GM23248 (cell line): Measurements from ENCODE around the gene CCDC170. TPM values are rescaled to one million over a fixed set of nuclear protein-coding genes. Genes with fewer than 3 reads are reported as not detected.

Experiments used
- DNase-seq: peaks from one replicate; pipeline ENCODE4 v3.0.0-alpha.2; 2015
- H2AFZ ChIP-seq: fragments of 200-600 bp; sonication (generic); 2 replicates; pipeline ENCODE4 v1.6.1; 2016; ENCODE audit warnings: antibody characterized with exemption
- H3F3A ChIP-seq: fragments of 200-600 bp; sonication (generic); 2 replicates; pipeline ENCODE4 v1.6.1; 2016; ENCODE audit warnings: mild to moderate bottlenecking, antibody characterized with exemption, mixed run types; ENCODE audit not compliant: insufficient read depth
- H3K27ac ChIP-seq: fragments of 200-600 bp; sonication (generic); 2 replicates; pipeline ENCODE4 v1.5.1; 2016; ENCODE audit warnings: mild to moderate bottlenecking
- H3K27me3 ChIP-seq: fragments of 200-600 bp; sonication (generic); replicated peaks from 2 replicates; pipeline ENCODE4 v1.6.1; 2016; ENCODE audit warnings: mild to moderate bottlenecking; ENCODE audit not compliant: insufficient read depth
- H3K36me3 ChIP-seq: fragments of 200-600 bp; sonication (generic); 2 replicates; pipeline ENCODE4 v1.6.1; 2016; ENCODE audit warnings: low read depth, mild to moderate bottlenecking
- H3K4me1 ChIP-seq: fragments of 200-600 bp; sonication (generic); 2 replicates; pipeline ENCODE4 v1.6.1; 2016; ENCODE audit warnings: mild to moderate bottlenecking; ENCODE audit not compliant: insufficient read depth
- H3K4me2 ChIP-seq: fragments of 200-600 bp; sonication (generic); one replicate; pipeline ENCODE4 v1.6.1; 2016; ENCODE audit warnings: mild to moderate bottlenecking; ENCODE audit not compliant: unreplicated experiment
- H3K4me3 ChIP-seq: fragments of 200-600 bp; sonication (generic); 2 replicates; pipeline ENCODE4 v1.5.1; 2016; ENCODE audit warnings: mild to moderate bottlenecking
- H3K79me2 ChIP-seq: fragments of 200-600 bp; sonication (generic); 2 replicates; pipeline ENCODE4 v1.6.1; 2016; ENCODE audit warnings: mild to moderate bottlenecking; ENCODE audit not compliant: insufficient read depth
- H3K9ac ChIP-seq: fragments of 200-600 bp; sonication (generic); 2 replicates; pipeline ENCODE4 v1.6.1; 2016; ENCODE audit warnings: mild to moderate bottlenecking
- H3K9me2 ChIP-seq: fragments of 200-600 bp; sonication (generic); 2 replicates; pipeline ENCODE4 v1.6.1; 2016; ENCODE audit warnings: mixed run types, mild to moderate bottlenecking, moderate library complexity; ENCODE audit not compliant: insufficient read depth
- H3K9me3 ChIP-seq: fragments of 200-600 bp; sonication (generic); one replicate; pipeline ENCODE4 v1.6.1; 2017; ENCODE audit warnings: low read depth
- H4K20me1 ChIP-seq: fragments of 200-600 bp; sonication (generic); 2 replicates; pipeline ENCODE4 v1.6.0; 2016; ENCODE audit not compliant: insufficient read depth
- EZH2 ChIP-seq: fragments of 200-600 bp; sonication (generic); IDR thresholded peaks from 2 replicates; pipeline ENCODE4 v1.6.1; 2018; ENCODE audit warnings: antibody characterized with exemption, mild to moderate bottlenecking; ENCODE audit not compliant: insufficient read depth, poor library complexity, severe bottlenecking
- EZH2phosphoT487 ChIP-seq: fragments of 200-600 bp; sonication (generic); IDR thresholded peaks from 2 replicates; pipeline ENCODE4 v1.6.1; 2018; ENCODE audit warnings: antibody characterized with exemption, moderate library complexity, mild to moderate bottlenecking, low read depth; ENCODE audit not compliant: insufficient read depth
- WGBS, 2 experiments: methylation state at CpG; one replicate each; pipeline ENCODE4 v1.1.6; 2015 to 2017; ENCODE audit warnings: low lambda C conversion rate in 2 of 2, low coverage in 1 of 2; ENCODE audit errors: missing lambda C conversion rate in 2 of 2; 5-methylcytosine and 5-hydroxymethylcytosine counted together
- in situ Hi-C: fragments of 300-500 bp; cut with MboI; formaldehyde crosslinking; loops from 2 replicates; pipeline ENCODE4 v1.15.0; 2020
- polyA plus RNA-seq: library from polyadenylated mRNA; unstranded; fragments of >200 nt; fragmentation: Nextera tagmentation; extraction: Ambion mirVana; gene quantifications from 2 replicates; pipeline ENCODE4 v1.2.1, GENCODE V29; 2016
- total RNA-seq: library from RNA; depleted of rRNA; stranded (reverse); fragments of >200 nt; shearing (Covaris generic); gene quantifications from 2 replicates; pipeline ENCODE4 v1.2.3, GENCODE V29; 2014

CCDC170 gene
- total and polyA plus RNA-seq, 2 experiments from 2014 or later = 0.11 to 0.49 TPM

GRCh38 chr6:151634336-151634720 is 140.5 kb downstream of the CCDC170 start:
- WGBS, 2 experiments = 63 to 70% methylated on average over 3 of the region's 3 CpGs
- Histone ChIP-seq H2AFZ (no peak overlapping the region), H3K27ac (no peak overlapping the region), H3K9me3 (no peaks in the 10 kb centered on the region), H3K36me3 (no peaks in the 10 kb centered on the region), H3K27me3 (no peaks in the 10 kb centered on the region), H3K4me1 (no peaks in the 10 kb centered on the region), H3K79me2 (no peaks in the 10 kb centered on the region), H3K9me2 (no peaks in the 10 kb centered on the region), H3F3A (no peaks in the 10 kb centered on the region), H3K4me2 (no peak overlapping the region), H4K20me1 (no peaks in the 10 kb centered on the region), H3K4me3 (no peak overlapping the region), H3K9ac (no peak overlapping the region)
- in situ Hi-C loops = no loop called here
- TF ChIP-seq EZH2 (no peak), EZH2phosphoT487 (no peak)
- DNase-seq = no peak

GRCh38 chr6:151635741-151636140 is 141.9 kb downstream of the CCDC170 start:
- no peak for DNase-seq
- TF ChIP-seq EZH2phosphoT487 (no peak), EZH2 (no peak)
- no peak overlapping the region for H2AFZ ChIP-seq
- no peak overlapping the region for H3K9ac ChIP-seq
- in situ Hi-C loops = no loop called here
- no peaks in the 10 kb centered on the region for H3F3A ChIP-seq
- no peaks in the 10 kb centered on the region for H3K4me1 ChIP-seq
- H4K20me1 ChIP-seq = no peaks in the 10 kb centered on the region
- H3K27ac ChIP-seq = no peak overlapping the region
- H3K4me2 ChIP-seq = no peak overlapping the region
- no peaks in the 10 kb centered on the region for H3K36me3 ChIP-seq
- H3K27me3 ChIP-seq = no peaks in the 10 kb centered on the region
- H3K9me2 ChIP-seq = no peaks in the 10 kb centered on the region
- H3K9me3 ChIP-seq = no peaks in the 10 kb centered on the region
- H3K4me3 ChIP-seq = no peak overlapping the region
- no peaks in the 10 kb centered on the region for H3K79me2 ChIP-seq
- WGBS, 2 experiments = 47 to 57% methylated on average over 3 of the region's 3 CpGs

DNA sequence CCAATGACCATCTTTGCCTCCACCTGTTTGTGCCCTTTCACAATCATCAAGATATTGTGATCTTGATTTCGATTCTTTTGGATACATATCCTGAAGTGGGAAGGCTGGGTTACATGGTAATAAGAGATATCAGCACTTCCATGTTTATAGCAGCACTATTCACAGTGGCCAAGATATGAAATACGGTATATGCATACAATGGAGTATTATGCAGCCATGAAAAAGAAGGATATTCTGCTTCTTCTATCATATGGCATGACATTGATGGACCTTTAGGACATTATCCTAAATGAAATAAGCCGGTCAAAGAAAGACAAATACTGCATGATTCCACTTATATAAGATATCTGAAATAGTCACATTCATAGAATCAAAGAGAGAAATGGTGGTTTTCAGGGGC is 144.0 kb downstream of the CCDC170 start:
- no peaks in the 10 kb centered on the region for H3K4me1 ChIP-seq
- no peaks in the 10 kb centered on the region for H3K79me2 ChIP-seq
- no peaks in the 10 kb centered on the region for H3K27me3 ChIP-seq
- no peaks in the 10 kb centered on the region for H3K9me2 ChIP-seq
- H3F3A ChIP-seq = no peaks in the 10 kb centered on the region
- H2AFZ ChIP-seq = no peak overlapping the region
- H3K4me3 ChIP-seq = no peak overlapping the region
- no peaks in the 10 kb centered on the region for H4K20me1 ChIP-seq
- in situ Hi-C loops = no loop called here
- TF ChIP-seq EZH2 = no peak
- TF ChIP-seq EZH2phosphoT487 = no peak
- H3K9me3 ChIP-seq = no peaks in the 10 kb centered on the region
- no peak for DNase-seq
- H3K4me2 ChIP-seq = no peak overlapping the region
- H3K36me3 ChIP-seq = no peaks in the 10 kb centered on the region
- WGBS, 2 experiments = 43 to 44% methylated on average over 3 of the region's 3 CpGs
- H3K27ac ChIP-seq = no peak overlapping the region
- H3K9ac ChIP-seq = no peak overlapping the region

DNA sequence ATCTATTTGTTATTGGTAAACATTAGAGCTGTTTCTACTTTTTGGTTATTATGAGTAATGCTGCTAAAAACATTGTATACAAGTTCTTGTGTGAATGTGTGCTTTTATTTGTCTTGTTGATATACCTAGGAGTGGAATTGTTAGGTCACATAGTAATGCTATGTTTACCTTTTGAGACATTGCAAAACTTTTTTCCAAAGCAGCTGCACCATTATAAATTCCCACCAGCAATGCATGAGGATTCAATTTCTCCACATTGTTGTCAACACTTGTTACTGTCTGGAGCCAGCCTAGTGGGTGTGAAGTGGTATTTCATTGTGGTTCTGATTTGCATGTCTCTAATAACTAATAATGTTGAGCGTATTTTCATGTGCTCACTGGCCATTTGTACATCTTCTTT is 145.9 kb downstream of the CCDC170 start:
- whole genome bisulfite sequencing, 2 experiments = 21 to 23% methylated on average over 1 of the region's 1 CpG
- in situ Hi-C loops = no loop called here
- H3K4me2 ChIP-seq = no peak overlapping the region
- no peak overlapping the region for H3K27ac ChIP-seq
- H3K79me2 ChIP-seq = no peaks in the 10 kb centered on the region
- no peak overlapping the region for H3K4me3 ChIP-seq
- DNase-seq = no peak
- no peak overlapping the region for H3K9ac ChIP-seq
- H3K27me3 ChIP-seq = no peaks in the 10 kb centered on the region
- H3F3A ChIP-seq = no peaks in the 10 kb centered on the region
- no peaks in the 10 kb centered on the region for H3K4me1 ChIP-seq
- H3K9me3 ChIP-seq = no peaks in the 10 kb centered on the region
- no peaks in the 10 kb centered on the region for H3K9me2 ChIP-seq
- no peak overlapping the region for H2AFZ ChIP-seq
- TF ChIP-seq EZH2 = no peak
- TF ChIP-seq EZH2phosphoT487 = no peak
- H4K20me1 ChIP-seq = no peaks in the 10 kb centered on the region
- H3K36me3 ChIP-seq = no peaks in the 10 kb centered on the region

DNA sequence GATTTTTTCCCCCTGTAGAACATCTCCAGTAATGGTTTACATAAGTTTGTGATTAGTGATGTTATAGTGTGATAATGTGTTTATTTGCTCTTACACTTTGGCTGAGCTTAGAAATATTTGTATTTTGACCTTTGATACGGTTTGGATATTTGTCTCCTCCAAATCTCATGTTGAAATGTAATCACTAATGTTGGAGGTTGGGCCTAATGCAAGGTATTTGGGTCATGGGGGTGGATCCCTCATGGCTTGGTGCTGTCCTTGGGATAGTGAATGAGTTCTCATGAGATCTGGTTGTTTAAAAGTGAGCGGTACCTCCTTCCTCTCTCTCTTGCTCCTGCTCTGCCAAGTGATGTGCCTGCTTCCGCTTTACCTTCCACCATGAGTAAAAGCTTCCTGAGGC is 147.2 kb downstream of the CCDC170 start:
- H3K4me3 ChIP-seq = no peak overlapping the region
- no peaks in the 10 kb centered on the region for H3K9me3 ChIP-seq
- no peaks in the 10 kb centered on the region for H3K9me2 ChIP-seq
- H3K4me2 ChIP-seq = no peak overlapping the region
- H2AFZ ChIP-seq = no peak overlapping the region
- no peak for DNase-seq
- TF ChIP-seq EZH2 (no peak), EZH2phosphoT487 (no peak)
- no peaks in the 10 kb centered on the region for H3K36me3 ChIP-seq
- WGBS, 2 experiments = 65 to 67% methylated on average over 3 of the region's 3 CpGs
- H4K20me1 ChIP-seq = no peaks in the 10 kb centered on the region
- no peaks in the 10 kb centered on the region for H3K79me2 ChIP-seq
- H3K4me1 ChIP-seq = no peaks in the 10 kb centered on the region
- H3F3A ChIP-seq = no peaks in the 10 kb centered on the region
- H3K9ac ChIP-seq = no peak overlapping the region
- no peak overlapping the region for H3K27ac ChIP-seq
- in situ Hi-C loops = no loop called here
- H3K27me3 ChIP-seq = no peaks in the 10 kb centered on the region
